ENCODE data around the gene ZER1.

GRCh38 chr9:128787659-128788058 is 15.9 kb upstream of the ZER1 start:
- TF ChIP-seq CTCF (IDR thresholded peaks at IDR 0.05) (no peak), EZH2 (IDR thresholded peaks at IDR 0.05) (no peak), EZH2phosphoT487 (IDR thresholded peaks at IDR 0.05) (no peak)

All from neural progenitor cell (in vitro differentiated cells).